SK-N-SH treated with all-trans-retinoic acid at 6 μM for 48 hours (cell line): ENCODE results near the gene TCF12.

Source experiments
- ARNTL ChIP-seq: fragments of 450-650 bp; formaldehyde crosslinking; IDR thresholded peaks from 2 replicates; pipeline ENCODE4 v1.5.0; 2020; ENCODE audit warnings: low read depth, mild to moderate bottlenecking, moderate library complexity, borderline replicate concordance
- BACH2 ChIP-seq: fragments of 250-450 bp; sonication (Bioruptor Pico); IDR thresholded peaks from 2 replicates; pipeline ENCODE4 v1.9.0; 2021; ENCODE audit warnings: mild to moderate bottlenecking, borderline replicate concordance
- CSDC2 ChIP-seq: fragments of 250-450 bp; sonication (Bioruptor Pico); IDR thresholded peaks from 2 replicates; pipeline ENCODE4 v1.5.0; 2020; ENCODE audit warnings: mild to moderate bottlenecking, moderate library complexity
- ESRRG ChIP-seq: fragments of 250-450 bp; sonication (Bioruptor Pico); IDR thresholded peaks from 2 replicates; pipeline ENCODE4 v1.6.1; 2021; ENCODE audit warnings: mild to moderate bottlenecking
- OSR1 ChIP-seq: fragments of 250-450 bp; sonication (Bioruptor Pico); IDR thresholded peaks from 2 replicates; pipeline ENCODE4 v1.8.0; 2022; ENCODE audit warnings: moderate library complexity, mild to moderate bottlenecking, inconsistent platforms
- PPARA ChIP-seq: fragments of 250-450 bp; sonication (Bioruptor Pico); IDR thresholded peaks from 2 replicates; pipeline ENCODE4 v1.5.0; 2020; ENCODE audit warnings: mild to moderate bottlenecking, borderline replicate concordance
- RARB ChIP-seq: fragments of 250-450 bp; sonication (Bioruptor Pico); IDR thresholded peaks from 2 replicates; pipeline ENCODE4 v1.8.0; 2021; ENCODE audit warnings: mild to moderate bottlenecking, moderate library complexity
- ZFP30 ChIP-seq: fragments of 450-650 bp; formaldehyde crosslinking; IDR thresholded peaks from 2 replicates; pipeline ENCODE4 v1.5.0; 2022; ENCODE audit warnings: mild to moderate bottlenecking, moderate library complexity
- ZNF565 ChIP-seq: fragments of 450-650 bp; formaldehyde crosslinking; conservative IDR thresholded peaks from 2 replicates; pipeline ENCODE4 v1.5.0; 2020; ENCODE audit warnings: low read depth, mild to moderate bottlenecking, moderate library complexity
- ZNF8 ChIP-seq: fragments of 450-650 bp; formaldehyde crosslinking; IDR thresholded peaks from 2 replicates; pipeline ENCODE4 v1.5.0; 2020; ENCODE audit warnings: mild to moderate bottlenecking, moderate library complexity
- TF ChIP-seq, protein P1 (sequence below): fragments of 250-450 bp; sonication (Bioruptor Pico); IDR thresholded peaks from 2 replicates; pipeline ENCODE4 v1.5.1; 2020; ENCODE audit warnings: low read depth, mild to moderate bottlenecking, moderate library complexity
- TF ChIP-seq, protein P2 (sequence below): fragments of 250-450 bp; sonication (Bioruptor Pico); IDR thresholded peaks from 2 replicates; pipeline ENCODE4 v1.8.0; 2020; ENCODE audit warnings: mild to moderate bottlenecking, moderate library complexity, borderline replicate concordance
- TF ChIP-seq, protein P3 (sequence below): fragments of 250-450 bp; sonication (Bioruptor Pico); IDR thresholded peaks from 2 replicates; pipeline ENCODE4 v1.8.0; 2021; ENCODE audit warnings: low read depth, mild to moderate bottlenecking, moderate library complexity, borderline replicate concordance

DNA sequence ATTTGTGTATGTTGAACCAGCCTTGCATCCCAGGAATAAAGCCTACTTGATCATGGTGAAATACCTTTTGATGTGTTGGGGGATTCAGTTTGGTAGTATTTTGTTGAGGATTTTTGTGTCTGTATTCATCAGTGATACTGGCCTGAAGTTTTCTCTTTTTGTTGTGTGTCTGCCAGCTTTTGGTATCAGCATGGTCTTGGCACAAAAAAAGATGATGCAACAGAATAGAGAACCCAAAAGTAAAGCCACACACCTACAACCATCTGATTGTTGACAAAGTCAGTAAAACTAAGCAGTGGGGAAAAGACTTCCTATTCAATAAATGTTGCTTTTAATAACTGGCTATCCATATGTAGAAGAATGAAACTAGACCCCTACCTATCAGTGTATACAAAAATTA is 77.6 kb downstream of the TCF12 start:
- TF ChIP-seq, protein P1, sequence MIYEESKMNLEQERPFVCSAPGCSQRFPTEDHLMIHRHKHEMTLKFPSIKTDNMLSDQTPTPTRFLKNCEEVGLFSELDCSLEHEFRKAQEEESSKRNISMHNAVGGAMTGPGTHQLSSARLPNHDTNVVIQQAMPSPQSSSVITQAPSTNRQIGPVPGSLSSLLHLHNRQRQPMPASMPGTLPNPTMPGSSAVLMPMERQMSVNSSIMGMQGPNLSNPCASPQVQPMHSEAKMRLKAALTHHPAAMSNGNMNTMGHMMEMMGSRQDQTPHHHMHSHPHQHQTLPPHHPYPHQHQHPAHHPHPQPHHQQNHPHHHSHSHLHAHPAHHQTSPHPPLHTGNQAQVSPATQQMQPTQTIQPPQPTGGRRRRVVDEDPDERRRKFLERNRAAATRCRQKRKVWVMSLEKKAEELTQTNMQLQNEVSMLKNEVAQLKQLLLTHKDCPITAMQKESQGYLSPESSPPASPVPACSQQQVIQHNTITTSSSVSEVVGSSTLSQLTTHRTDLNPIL (CRISPR knock-in tag), result no peak
- no peak for TF ChIP-seq RARB (CRISPR knock-in tag)
- TF ChIP-seq ARNTL (CRISPR knock-in tag), result no peak
- TF ChIP-seq ZNF565 (CRISPR knock-in tag), result no peak
- no peak for TF ChIP-seq CSDC2 (CRISPR knock-in tag)
- no peak for TF ChIP-seq OSR1 (CRISPR knock-in tag)
- TF ChIP-seq, protein P2, sequence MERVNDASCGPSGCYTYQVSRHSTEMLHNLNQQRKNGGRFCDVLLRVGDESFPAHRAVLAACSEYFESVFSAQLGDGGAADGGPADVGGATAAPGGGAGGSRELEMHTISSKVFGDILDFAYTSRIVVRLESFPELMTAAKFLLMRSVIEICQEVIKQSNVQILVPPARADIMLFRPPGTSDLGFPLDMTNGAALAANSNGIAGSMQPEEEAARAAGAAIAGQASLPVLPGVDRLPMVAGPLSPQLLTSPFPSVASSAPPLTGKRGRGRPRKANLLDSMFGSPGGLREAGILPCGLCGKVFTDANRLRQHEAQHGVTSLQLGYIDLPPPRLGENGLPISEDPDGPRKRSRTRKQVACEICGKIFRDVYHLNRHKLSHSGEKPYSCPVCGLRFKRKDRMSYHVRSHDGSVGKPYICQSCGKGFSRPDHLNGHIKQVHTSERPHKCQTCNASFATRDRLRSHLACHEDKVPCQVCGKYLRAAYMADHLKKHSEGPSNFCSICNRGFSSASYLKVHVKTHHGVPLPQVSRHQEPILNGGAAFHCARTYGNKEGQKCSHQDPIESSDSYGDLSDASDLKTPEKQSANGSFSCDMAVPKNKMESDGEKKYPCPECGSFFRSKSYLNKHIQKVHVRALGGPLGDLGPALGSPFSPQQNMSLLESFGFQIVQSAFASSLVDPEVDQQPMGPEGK, result no peak
- TF ChIP-seq, protein P3, sequence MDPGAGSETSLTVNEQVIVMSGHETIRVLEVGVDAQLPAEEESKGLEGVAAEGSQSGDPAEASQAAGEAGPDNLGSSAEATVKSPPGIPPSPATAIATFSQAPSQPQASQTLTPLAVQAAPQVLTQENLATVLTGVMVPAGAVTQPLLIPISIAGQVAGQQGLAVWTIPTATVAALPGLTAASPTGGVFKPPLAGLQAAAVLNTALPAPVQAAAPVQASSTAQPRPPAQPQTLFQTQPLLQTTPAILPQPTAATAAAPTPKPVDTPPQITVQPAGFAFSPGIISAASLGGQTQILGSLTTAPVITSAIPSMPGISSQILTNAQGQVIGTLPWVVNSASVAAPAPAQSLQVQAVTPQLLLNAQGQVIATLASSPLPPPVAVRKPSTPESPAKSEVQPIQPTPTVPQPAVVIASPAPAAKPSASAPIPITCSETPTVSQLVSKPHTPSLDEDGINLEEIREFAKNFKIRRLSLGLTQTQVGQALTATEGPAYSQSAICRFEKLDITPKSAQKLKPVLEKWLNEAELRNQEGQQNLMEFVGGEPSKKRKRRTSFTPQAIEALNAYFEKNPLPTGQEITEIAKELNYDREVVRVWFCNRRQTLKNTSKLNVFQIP, result no peak
- no peak for TF ChIP-seq ZFP30 (CRISPR knock-in tag)
- no peak for TF ChIP-seq BACH2 (CRISPR knock-in tag)
- TF ChIP-seq ESRRG, result no peak
- no peak for TF ChIP-seq PPARA
- TF ChIP-seq ZNF8 (CRISPR knock-in tag), result no peak
